ENCODE data around the gene ASB10.

The ASB10 gene, protein sequence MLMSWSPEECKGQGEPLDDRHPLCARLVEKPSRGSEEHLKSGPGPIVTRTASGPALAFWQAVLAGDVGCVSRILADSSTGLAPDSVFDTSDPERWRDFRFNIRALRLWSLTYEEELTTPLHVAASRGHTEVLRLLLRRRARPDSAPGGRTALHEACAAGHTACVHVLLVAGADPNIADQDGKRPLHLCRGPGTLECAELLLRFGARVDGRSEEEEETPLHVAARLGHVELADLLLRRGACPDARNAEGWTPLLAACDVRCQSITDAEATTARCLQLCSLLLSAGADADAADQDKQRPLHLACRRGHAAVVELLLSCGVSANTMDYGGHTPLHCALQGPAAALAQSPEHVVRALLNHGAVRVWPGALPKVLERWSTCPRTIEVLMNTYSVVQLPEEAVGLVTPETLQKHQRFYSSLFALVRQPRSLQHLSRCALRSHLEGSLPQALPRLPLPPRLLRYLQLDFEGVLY

DNA sequence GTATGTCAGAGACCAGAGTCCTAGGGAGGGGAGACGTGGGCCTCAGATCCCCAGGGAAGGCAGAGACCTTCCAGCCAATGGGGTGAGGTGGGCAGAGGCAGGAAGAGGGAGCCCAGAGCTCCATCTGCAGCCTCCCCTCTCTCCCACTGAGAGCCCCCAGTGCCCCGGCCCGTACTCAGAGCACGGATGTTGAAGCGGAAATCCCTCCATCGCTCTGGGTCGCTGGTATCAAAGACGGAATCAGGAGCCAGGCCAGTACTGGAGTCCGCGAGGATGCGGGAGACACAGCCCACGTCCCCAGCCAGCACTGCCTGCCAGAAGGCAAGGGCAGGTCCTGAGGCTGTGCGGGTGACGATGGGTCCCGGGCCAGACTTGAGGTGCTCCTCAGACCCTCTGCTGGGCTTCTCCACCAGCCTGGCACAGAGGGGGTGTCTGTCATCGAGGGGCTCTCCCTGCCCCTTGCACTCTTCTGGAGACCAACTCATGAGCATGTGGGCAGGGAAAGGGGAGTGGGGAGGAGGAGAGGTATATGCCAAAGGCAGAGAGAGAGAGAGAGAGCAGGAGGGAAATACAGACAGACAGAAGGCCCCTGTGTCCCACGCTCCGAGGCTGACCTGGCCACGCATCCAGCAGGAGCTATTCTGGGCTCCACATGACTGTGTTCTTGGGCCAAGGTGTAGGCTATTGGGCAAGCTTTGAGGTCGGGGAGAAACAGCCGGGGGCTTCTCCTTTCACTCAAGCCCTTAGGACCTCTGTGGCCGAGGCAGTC, at the start of gene ASB10:
Gene ASB10 (minus strand): TSS at position 611 of the 769 bp plus-strand sequence. CDS start 120 bp downstream, at position 491.
- no peak for TF ChIP-seq CTCF (IDR thresholded peaks at IDR 0.05; ENCODE audit: low read depth, low read length, missing control alignments)
- no peak for DNase-seq (ENCODE audit: low read depth)
- H3K4me3 ChIP-seq (ENCODE audit: low read depth, low read length), result no peak within 1 kb of the TSS

DNA sequence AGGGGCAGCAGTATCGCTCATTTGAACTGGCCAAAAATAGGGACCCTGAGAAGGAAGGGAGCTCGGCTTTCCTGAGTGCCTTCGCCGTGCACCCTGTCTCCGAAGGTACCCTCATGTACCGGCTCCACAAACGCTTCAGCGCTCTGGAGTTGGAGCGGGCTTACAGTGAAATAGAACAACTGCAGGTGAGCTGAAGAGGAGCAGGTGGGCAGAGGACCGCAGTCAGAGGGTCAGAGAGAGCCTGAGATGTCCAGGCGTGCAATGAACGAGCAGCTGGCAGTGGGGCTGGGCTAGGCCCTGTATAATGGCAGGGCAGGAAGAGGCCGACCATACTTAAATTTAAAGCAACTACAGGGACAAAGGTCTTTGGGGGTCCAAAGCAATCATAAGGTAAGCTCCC, 49.4 kb upstream of the ASB10 start:
- TF ChIP-seq CTCF (IDR thresholded peaks at IDR 0.05; ENCODE audit: low read depth, low read length, missing control alignments), result no peak
- no peak for DNase-seq (ENCODE audit: low read depth)
- no peak overlapping the region for H3K4me3 ChIP-seq (ENCODE audit: low read depth, low read length)

DNA sequence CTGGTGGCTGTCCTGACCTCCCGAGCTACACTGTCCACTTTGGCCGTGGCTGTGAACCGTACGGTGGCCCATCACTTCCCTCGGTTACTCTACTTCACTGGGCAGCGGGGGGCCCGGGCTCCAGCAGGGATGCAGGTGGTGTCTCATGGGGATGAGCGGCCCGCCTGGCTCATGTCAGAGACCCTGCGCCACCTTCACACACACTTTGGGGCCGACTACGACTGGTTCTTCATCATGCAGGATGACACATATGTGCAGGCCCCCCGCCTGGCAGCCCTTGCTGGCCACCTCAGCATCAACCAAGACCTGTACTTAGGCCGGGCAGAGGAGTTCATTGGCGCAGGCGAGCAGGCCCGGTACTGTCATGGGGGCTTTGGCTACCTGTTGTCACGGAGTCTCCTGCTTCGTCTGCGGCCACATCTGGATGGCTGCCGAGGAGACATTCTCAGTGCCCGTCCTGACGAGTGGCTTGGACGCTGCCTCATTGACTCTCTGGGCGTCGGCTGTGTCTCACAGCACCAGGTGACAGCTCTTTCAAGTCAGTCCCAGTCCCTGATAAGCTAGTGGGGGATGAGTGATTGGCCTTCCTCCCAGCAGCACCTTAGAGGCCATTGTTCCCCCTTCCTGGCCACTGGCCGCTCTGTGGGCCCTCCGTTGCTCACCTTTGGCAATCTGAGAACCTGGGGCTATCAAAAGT, 48.2 kb upstream of the ASB10 start:
- DNase-seq (ENCODE audit: low read depth), result no peak
- H3K4me3 ChIP-seq (ENCODE audit: low read depth, low read length), result no peak overlapping the region
- TF ChIP-seq CTCF (IDR thresholded peaks at IDR 0.05; ENCODE audit: low read depth, low read length, missing control alignments), result no peak

- no peak for DNase-seq (ENCODE audit: low read depth)
- TF ChIP-seq CTCF (IDR thresholded peaks at IDR 0.05; ENCODE audit: low read depth, low read length, missing control alignments), result no peak
- H3K4me3 ChIP-seq (ENCODE audit: low read depth, low read length), result peak overlapping the region; percentile 92
Measured at GRCh38 chr7:151233804-151234203, 46.8 kb upstream of the ASB10 start.

- no peak for TF ChIP-seq CTCF (IDR thresholded peaks at IDR 0.05; ENCODE audit: low read depth, low read length, missing control alignments)
- DNase-seq (ENCODE audit: low read depth), result no peak
- H3K4me3 ChIP-seq (ENCODE audit: low read depth, low read length), result peak overlapping the region; percentile 92
Measured at GRCh38 chr7:151232917-151233701, 46.1 kb upstream of the ASB10 start.
